ENCODE measurements around the gene FSHB.

The FSHB gene

GRCh38 chr11:30270671-30271070 lies 39.9 kb downstream of the FSHB start:
- DNase-seq: no peak

- DNase-seq: no peak
These were observed 46.4 kb downstream of the FSHB start for GRCh38 chr11:30277176-30277575.

- DNase-seq: no peak
These were observed 49.0 kb downstream of the FSHB start for GRCh38 chr11:30279796-30280195.

GRCh38 chr11:30281476-30282288 lies 50.9 kb downstream of the FSHB start:
- no peak for DNase-seq

- DNase-seq: no peak
These were observed 51.4 kb downstream of the FSHB start for GRCh38 chr11:30282289-30282631.
